ENCODE results near the gene APBA1. TPM values are rescaled to one million over a fixed set of nuclear protein-coding genes. Genes with fewer than 3 reads are reported as not detected.

The APBA1 gene
- polyA plus RNA-seq, 6 donors from 2014 or later, result not detected

DNA sequence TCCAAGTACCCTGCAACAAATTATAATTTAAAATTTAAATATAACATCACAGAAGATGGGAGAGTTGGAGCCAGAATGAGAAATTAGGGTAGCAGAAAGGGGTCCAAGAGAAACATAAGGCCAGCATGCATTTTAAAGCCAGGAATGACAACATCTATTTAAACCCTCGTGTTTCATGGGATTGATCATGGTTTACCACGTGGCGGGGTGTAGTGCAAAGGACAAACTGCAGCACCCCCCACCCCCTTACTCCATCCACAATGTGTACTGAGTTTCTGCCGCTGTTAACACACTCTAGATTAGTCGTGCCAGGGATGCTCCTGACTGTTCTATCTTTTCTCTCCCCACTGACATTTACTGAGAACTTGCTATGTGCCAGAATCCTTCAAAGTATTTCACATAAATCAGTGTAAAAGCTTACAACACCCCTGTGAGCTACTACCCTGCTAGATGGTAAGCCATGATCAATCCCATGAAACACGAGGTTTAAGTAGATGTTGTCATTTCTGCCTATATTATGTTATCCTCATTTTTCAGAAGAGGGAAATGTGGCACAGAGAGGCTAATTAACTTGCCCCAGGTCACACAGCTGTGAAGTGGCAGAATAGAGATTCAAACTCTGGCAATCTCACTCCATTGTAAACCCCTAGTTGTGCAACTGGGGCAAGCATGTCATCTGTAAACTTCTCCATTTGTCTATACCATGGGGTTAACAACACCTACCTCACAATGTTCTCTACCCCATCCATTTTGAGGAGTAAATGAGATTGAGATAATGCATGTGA, 210.9 kb downstream of the APBA1 start:
- no peaks in the 10 kb centered on the region for H3K36me3 Mint-ChIP-seq
- no peak overlapping the region for H3K27ac Mint-ChIP-seq
- H3K9me3 Mint-ChIP-seq, result no peaks in the 10 kb centered on the region
- no peak for DNase-seq
- H3K27me3 Mint-ChIP-seq, result no peaks in the 10 kb centered on the region
- no peak for ATAC-seq (ENCODE audit: low read depth in 2 of 2)
- H3K4me3 Mint-ChIP-seq, result no peak overlapping the region
- no peaks in the 10 kb centered on the region for H3K4me1 Mint-ChIP-seq

DNA sequence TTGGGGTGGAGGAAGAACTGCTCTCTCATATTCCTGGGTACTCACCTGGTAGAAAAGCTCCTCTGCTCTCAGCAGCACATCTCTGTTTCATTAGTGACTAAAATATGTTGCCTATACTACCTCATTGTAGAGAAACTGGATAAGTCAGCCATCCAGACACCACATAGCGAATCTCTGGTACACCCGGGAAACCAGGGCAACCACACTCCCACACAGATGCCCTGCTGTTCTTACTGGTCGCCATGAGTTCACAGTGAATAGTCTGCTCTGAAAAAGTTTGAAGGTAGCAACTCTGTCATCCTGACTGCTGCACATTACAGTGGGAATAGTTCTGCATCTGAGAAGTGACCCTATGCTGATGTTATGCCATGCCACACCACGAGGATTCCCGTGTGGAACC, 212.2 kb downstream of the APBA1 start:
- no peaks in the 10 kb centered on the region for H3K27me3 Mint-ChIP-seq
- H3K36me3 Mint-ChIP-seq, result no peaks in the 10 kb centered on the region
- no peak overlapping the region for H3K27ac Mint-ChIP-seq
- ATAC-seq (ENCODE audit: low read depth in 2 of 2), result no peak
- H3K4me1 Mint-ChIP-seq, result no peaks in the 10 kb centered on the region
- H3K9me3 Mint-ChIP-seq, result no peaks in the 10 kb centered on the region
- no peak overlapping the region for H3K4me3 Mint-ChIP-seq
- DNase-seq, result no peak

DNA sequence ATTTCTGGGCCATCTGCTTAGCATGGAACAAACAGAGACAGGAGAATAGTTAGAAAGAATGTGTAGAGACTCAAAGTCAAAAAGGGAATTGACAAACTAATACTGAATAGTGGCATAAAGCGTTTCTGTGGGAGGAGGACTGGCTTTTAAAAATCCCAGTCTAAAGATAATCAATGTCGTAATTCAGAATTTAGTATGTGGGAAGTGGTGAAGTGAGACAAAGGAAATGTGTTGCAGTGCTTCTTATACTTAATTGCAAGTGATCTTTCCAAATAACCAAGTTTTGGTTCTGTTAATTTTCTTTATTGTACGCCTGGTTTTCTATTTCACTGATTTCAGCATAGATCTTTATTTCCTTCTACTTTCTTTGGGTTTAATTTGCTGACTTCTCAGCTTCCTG, 214.0 kb downstream of the APBA1 start:
- ATAC-seq (ENCODE audit: low read depth in 2 of 2), result no peak
- no peaks in the 10 kb centered on the region for H3K36me3 Mint-ChIP-seq
- no peak for DNase-seq
- H3K4me3 Mint-ChIP-seq, result no peak overlapping the region
- no peaks in the 10 kb centered on the region for H3K9me3 Mint-ChIP-seq
- no peak overlapping the region for H3K27ac Mint-ChIP-seq
- no peaks in the 10 kb centered on the region for H3K27me3 Mint-ChIP-seq
- H3K4me1 Mint-ChIP-seq, result no peaks in the 10 kb centered on the region

DNA sequence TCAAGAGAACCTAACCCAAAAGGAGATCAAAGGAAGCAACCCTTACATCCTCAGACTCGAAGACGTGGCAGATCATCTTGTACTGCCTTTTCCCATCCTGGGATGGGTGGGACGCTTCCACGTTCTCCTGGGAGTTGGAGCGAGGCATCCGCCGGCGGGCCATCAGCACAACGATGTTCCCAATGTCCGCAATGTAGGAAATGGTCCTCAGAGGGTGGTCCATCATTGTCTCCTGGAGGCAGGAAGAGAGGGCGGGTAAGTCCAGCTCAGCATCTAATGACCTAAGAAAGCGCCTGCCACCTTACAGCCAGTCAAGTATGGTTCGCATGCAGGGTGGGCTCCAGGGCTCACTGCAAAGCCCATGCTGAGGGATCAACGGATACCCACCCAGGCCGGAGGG, 216.0 kb downstream of the APBA1 start:
- no peaks in the 10 kb centered on the region for H3K9me3 Mint-ChIP-seq
- H3K27me3 Mint-ChIP-seq, result no peaks in the 10 kb centered on the region
- H3K4me3 Mint-ChIP-seq, result no peak overlapping the region
- ATAC-seq (ENCODE audit: low read depth in 2 of 2), result no peak
- no peaks in the 10 kb centered on the region for H3K36me3 Mint-ChIP-seq
- DNase-seq, result no peak
- H3K4me1 Mint-ChIP-seq, result no peaks in the 10 kb centered on the region
- no peak overlapping the region for H3K27ac Mint-ChIP-seq

DNA sequence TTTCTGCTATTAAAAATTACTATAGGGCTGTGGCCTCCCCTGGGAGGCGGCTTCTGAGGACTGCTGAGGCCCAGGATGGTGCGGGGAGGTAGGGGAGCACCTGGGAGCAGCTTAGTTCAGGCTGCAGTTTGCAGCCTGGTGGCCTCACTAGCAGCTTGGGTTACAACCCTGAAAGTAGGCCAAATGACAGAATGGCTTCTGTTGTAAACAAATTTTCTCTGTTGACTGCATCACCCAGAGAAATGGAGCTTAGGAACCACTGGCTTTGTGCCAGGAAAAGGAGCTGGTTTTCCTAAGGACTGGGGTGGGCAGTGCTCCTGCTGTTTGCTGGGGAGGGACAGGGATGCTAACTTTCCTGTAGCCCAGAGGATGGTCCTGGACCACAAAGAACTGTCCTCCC, 216.9 kb downstream of the APBA1 start:
- Mint-ChIP-seq H3K27me3 (no peaks in the 10 kb centered on the region), H3K4me1 (no peaks in the 10 kb centered on the region), H3K36me3 (no peaks in the 10 kb centered on the region), H3K9me3 (no peaks in the 10 kb centered on the region), H3K27ac (no peak overlapping the region), H3K4me3 (no peak overlapping the region)
- no peak for ATAC-seq (ENCODE audit: low read depth in 2 of 2)
- DNase-seq, result no peak

DNA sequence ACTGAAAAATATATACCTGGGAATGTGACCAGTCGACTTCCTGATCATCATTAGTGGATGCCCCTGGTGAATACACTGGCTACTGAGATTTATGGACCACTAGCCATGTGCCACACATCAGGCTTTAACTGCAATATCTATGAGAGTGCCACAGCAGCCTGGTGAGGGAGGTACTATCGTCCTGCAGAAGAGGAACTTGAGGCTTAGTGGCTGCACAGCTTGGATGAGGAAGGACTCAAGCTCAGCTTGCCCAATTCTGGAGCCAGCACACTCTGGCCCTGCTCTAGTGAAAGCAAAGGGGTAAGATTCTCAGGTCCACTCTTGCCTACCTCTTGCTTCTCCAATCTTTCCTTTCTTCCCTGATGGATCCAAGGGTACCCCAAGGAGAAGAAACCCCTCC, 217.8 kb downstream of the APBA1 start:
- Mint-ChIP-seq H3K4me3 (no peak overlapping the region), H3K4me1 (no peaks in the 10 kb centered on the region), H3K27ac (no peak overlapping the region), H3K36me3 (no peaks in the 10 kb centered on the region), H3K27me3 (no peaks in the 10 kb centered on the region), H3K9me3 (no peaks in the 10 kb centered on the region)
- DNase-seq, result no peak
- ATAC-seq (ENCODE audit: low read depth in 2 of 2), result no peak

DNA sequence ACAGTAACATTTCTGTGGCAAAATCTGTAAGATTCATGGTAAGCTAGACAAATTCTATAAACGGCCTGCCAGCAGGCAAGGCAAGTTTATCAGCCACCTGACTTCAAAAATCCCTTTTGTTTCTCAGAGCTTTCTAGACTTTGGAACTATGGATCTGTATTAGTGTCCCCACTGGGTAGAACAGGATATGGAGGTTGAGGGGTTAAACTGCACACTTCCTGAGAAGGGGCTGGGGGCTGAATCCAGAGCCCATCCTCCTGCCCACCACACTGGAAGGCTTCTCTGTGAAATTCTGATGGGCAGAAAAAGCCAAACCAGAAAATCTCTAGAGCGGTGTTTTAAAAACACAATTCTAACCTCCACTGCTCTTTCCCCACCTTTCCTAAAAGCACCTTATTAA, 218.4 kb downstream of the APBA1 start:
- Mint-ChIP-seq H3K4me3 (no peak overlapping the region), H3K27me3 (no peaks in the 10 kb centered on the region), H3K9me3 (no peaks in the 10 kb centered on the region), H3K36me3 (no peaks in the 10 kb centered on the region), H3K27ac (no peak overlapping the region), H3K4me1 (no peaks in the 10 kb centered on the region)
- DNase-seq (no peak), ATAC-seq (ENCODE audit: low read depth in 2 of 2) (no peak)

DNA sequence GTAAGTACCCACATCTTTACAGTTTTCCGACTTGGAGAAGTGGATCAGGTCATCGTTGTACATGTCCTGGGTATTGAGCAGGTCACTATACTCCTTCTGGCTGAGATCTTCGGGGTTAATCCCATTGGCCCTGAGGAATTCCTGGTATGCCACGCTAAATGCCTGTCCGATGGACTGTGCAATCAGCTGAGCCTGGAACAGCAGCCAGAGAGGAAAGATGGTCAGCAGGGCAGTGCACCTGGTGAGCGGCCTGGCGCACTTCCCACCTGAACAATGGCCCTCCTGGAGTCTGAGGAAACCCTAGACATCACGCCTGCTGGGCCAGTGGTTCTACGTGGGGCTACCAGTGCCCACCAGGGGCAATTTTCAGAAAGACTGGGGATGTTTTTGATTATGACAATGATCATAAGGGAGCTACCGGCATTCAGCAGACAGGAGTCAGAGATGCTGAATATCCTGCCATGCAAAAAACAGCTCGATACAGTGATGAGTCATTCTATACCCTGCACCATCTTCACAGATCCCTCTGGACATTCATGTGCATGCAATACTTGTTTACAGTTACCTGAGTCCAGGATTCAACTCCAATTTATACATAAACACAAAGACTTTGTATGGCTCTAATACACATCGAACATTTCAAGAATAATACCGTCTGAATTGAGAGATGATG, 219.9 kb downstream of the APBA1 start:
- H3K4me1 Mint-ChIP-seq, result peaks cover 0 to 3% (median 0%) of the 10 kb centered on the region in 3 donors
- peaks cover 0 to 2% (median 0%) of the 10 kb centered on the region in 7 donors for H3K9me3 Mint-ChIP-seq
- no peak overlapping the region for H3K27ac Mint-ChIP-seq
- no peak overlapping the region for H3K4me3 Mint-ChIP-seq
- ATAC-seq (ENCODE audit: low read depth in 2 of 2), result no peak
- H3K27me3 Mint-ChIP-seq, result peaks cover 0 to 7% (median 0%) of the 10 kb centered on the region in 3 donors
- no peaks in the 10 kb centered on the region for H3K36me3 Mint-ChIP-seq
- no peak for DNase-seq

DNA sequence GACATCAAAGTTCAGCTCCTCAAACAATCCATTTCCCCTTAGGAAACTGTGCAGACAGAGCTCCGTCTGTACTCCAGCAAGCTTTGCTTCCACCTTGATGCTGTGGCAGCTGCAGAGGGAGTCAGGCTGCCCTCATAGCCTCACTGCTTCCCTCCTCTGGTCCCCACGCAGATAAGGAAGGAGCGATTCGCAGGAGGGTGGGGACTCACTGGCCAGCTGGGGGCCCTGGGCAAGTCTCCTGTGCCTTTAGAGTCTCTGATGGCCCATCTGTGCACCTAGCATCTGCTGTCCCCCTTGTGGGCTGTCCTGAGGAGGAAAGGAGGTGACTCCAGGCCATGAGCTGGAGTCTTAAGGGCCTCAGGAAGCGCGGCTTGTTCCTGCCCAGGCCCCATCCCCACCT, 225.7 kb downstream of the APBA1 start:
- ATAC-seq (ENCODE audit: low read depth in 2 of 2) (no peak), DNase-seq (no peak)
- Mint-ChIP-seq H3K27ac (no peak overlapping the region), H3K27me3 (peaks cover 0 to 15% (median 5%) of the 10 kb centered on the region in 3 donors), H3K36me3 (no peaks in the 10 kb centered on the region), H3K4me3 (no peak overlapping the region), H3K4me1 (peaks cover 0 to 3% (median 0%) of the 10 kb centered on the region in 3 donors), H3K9me3 (peaks cover 0 to 5% (median 0%) of the 10 kb centered on the region in 7 donors)

DNA sequence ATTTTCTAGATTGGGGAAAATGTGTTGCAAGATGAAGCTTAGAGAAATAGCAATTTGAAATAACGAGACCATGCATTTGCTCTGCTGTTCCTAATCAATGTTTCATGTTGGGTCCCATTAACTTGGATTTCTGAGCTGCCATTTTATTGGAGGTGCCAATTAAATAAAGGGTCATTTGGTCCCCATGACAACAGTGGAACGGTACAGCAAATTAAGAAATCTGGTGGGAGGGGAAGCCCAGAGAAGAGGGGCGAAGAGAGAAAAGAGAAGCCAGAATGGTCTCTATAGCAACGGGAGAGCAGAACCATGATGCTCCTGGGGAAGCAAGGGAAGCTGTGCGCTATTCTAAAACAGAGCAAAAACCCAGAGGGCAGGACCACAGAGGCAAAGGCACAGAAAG, 226.9 kb downstream of the APBA1 start:
- peaks cover 0 to 5% (median 0%) of the 10 kb centered on the region in 7 donors for H3K9me3 Mint-ChIP-seq
- no peak overlapping the region for H3K4me3 Mint-ChIP-seq
- H3K27me3 Mint-ChIP-seq, result peaks cover 0 to 15% (median 6%) of the 10 kb centered on the region in 3 donors
- no peaks in the 10 kb centered on the region for H3K36me3 Mint-ChIP-seq
- peaks cover 0 to 3% (median 0%) of the 10 kb centered on the region in 3 donors for H3K4me1 Mint-ChIP-seq
- peak overlapping the region in 1 of 6 donors; percentile 76 for H3K27ac Mint-ChIP-seq
- no peak for DNase-seq
- no peak for ATAC-seq (ENCODE audit: low read depth in 2 of 2)

DNA sequence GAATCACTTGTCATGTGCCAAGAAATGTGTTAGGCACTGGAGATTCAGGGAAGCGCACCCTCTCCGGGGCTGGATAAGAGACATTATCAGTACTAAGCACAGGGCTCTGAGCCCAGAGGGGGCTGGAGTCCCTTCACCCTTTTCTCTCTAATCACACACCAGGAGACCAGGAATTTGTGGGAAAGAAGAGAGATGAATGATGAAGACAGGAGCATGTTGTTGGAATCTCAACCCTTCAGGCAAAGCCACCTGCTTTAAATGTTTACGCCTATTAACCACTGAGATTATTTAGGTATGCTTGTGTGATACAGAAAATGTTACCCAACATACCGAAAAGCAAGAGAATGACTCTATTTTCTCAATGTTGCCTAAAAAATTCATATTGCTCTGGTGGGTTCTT, 227.4 kb downstream of the APBA1 start:
- H3K27me3 Mint-ChIP-seq, result peaks cover 0 to 15% (median 6%) of the 10 kb centered on the region in 3 donors
- no peaks in the 10 kb centered on the region for H3K36me3 Mint-ChIP-seq
- peaks cover 0 to 5% (median 0%) of the 10 kb centered on the region in 7 donors for H3K9me3 Mint-ChIP-seq
- ATAC-seq (ENCODE audit: low read depth in 2 of 2) (no peak), DNase-seq (no peak)
- H3K4me1 Mint-ChIP-seq, result peaks cover 0 to 3% (median 0%) of the 10 kb centered on the region in 3 donors
- no peak overlapping the region for H3K27ac Mint-ChIP-seq
- no peak overlapping the region for H3K4me3 Mint-ChIP-seq

DNA sequence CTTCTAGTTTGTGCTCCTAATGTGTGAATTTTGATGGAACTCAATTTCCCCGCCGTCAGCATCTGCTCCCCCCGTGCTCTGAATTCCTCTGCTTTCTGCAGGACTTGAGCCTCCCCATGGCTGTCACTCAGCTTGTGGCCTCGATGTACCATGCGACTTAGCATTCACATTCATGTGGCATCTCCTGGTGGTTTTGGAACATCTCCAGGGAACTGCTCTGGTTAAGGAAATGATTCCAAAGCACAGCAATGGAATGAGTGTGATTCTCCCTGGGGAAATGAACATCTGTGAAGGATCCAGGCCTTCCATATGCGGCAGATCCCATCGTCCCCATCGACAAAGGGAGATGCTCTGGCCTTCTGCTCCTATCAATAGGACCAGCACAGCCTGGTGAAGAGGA, 228.2 kb downstream of the APBA1 start:
- ATAC-seq (ENCODE audit: low read depth in 2 of 2), result no peak
- H3K4me3 Mint-ChIP-seq, result no peak overlapping the region
- DNase-seq, result no peak
- no peak overlapping the region for H3K27ac Mint-ChIP-seq
- peaks cover 4 to 15% (median 6%) of the 10 kb centered on the region in 3 donors for H3K27me3 Mint-ChIP-seq
- peaks cover 0 to 5% (median 0%) of the 10 kb centered on the region in 7 donors for H3K9me3 Mint-ChIP-seq
- H3K36me3 Mint-ChIP-seq, result no peaks in the 10 kb centered on the region
- peaks cover 0 to 3% (median 0%) of the 10 kb centered on the region in 3 donors for H3K4me1 Mint-ChIP-seq

DNA sequence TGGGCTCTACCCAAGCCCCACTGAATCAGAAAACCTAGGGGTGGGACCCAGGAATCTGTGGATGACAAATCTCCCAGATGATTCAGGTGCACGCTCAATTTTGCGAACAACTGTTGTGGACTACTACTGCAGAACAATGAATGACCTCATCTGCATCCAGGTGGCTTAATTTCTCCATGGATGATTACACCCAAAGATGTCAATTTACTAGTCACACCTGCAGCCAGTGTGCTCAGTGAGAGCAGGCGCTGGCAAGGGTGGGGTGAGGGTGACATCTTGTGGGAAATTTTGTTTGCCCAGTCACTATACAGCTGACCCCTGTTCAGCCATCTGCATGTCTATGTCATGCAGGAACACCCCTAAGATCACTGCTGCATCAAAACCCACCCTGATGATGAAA, 229.0 kb downstream of the APBA1 start:
- Mint-ChIP-seq H3K27me3 (peaks cover 4 to 13% (median 6%) of the 10 kb centered on the region in 3 donors), H3K27ac (no peak overlapping the region), H3K9me3 (peaks cover 0 to 5% (median 0%) of the 10 kb centered on the region in 7 donors)

DNA sequence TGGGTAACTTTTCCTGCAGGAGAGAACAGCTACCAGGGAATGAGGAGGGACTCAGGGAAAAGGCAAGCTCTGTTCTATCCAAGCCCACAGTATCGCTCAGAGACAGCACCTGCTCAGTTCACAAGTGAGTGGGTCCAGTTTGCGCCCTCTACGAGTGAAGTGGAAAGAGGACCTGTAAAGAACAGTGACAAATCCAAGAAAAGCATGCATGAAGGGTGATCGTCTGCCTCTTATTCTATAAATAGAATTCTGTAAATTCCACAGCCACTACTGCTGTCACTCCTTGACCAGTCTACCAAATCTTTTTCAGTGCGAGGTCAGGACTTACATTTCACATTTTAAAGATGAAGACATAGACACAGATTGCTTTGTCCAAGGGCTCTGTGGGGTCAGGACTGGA, 229.7 kb downstream of the APBA1 start:
- Mint-ChIP-seq H3K36me3 (no peaks in the 10 kb centered on the region), H3K27me3 (peaks cover 4 to 8% (median 6%) of the 10 kb centered on the region in 3 donors), H3K4me3 (no peak overlapping the region), H3K27ac (no peak overlapping the region), H3K4me1 (no peaks in the 10 kb centered on the region), H3K9me3 (peaks cover 0 to 5% (median 0%) of the 10 kb centered on the region in 7 donors)
- ATAC-seq (ENCODE audit: low read depth in 2 of 2) (no peak), DNase-seq (no peak)

More for the DNA sequence above, 229.0 kb downstream of the APBA1 start:
- Mint-ChIP-seq H3K36me3 (no peaks in the 10 kb centered on the region), H3K4me3 (no peak overlapping the region), H3K4me1 (peaks cover 0 to 3% (median 0%) of the 10 kb centered on the region in 3 donors)
- DNase-seq (no peak), ATAC-seq (ENCODE audit: low read depth in 2 of 2) (no peak)
